Epithelial cell of esophagus (primary cell): Measurements from ENCODE around the gene MACROD2.

ENCODE experiments used
- DNase-seq: peaks from one replicate; pipeline ENCODE4 v3.0.0; 2010; ENCODE audit warnings: low read depth
- H3K4me3 ChIP-seq: 2 replicates; pipeline ENCODE4 v1.5.1; 2011; ENCODE audit warnings: mild to moderate bottlenecking, low read length, control low read depth
- CTCF ChIP-seq: IDR thresholded peaks from 2 replicates; pipeline ENCODE4 v1.5.1; 2011; ENCODE audit warnings: low read depth, mild to moderate bottlenecking, low read length, control low read depth, inconsistent platforms; ENCODE audit not compliant: insufficient read depth; ENCODE audit errors: missing control alignments

The MACROD2 gene

GRCh38 chr20:15576411-15576810, 1581.1 kb downstream of the MACROD2 start:
- no peak for TF ChIP-seq CTCF

GRCh38 chr20:15578113-15578512, 1582.8 kb downstream of the MACROD2 start:
- DNase-seq, result no peak
- TF ChIP-seq CTCF, result no peak

More at GRCh38 chr20:15576411-15576810, 1581.1 kb downstream of the MACROD2 start:
- H3K4me3 ChIP-seq, result no peak overlapping the region
- no peak for DNase-seq

GRCh38 chr20:15579688-15580087, 1584.4 kb downstream of the MACROD2 start:
- TF ChIP-seq CTCF, result no peak
- H3K4me3 ChIP-seq, result no peak overlapping the region
- no peak for DNase-seq

More at GRCh38 chr20:15578113-15578512, 1582.8 kb downstream of the MACROD2 start:
- no peak overlapping the region for H3K4me3 ChIP-seq

GRCh38 chr20:15582146-15582760, 1586.9 kb downstream of the MACROD2 start:
- TF ChIP-seq CTCF, result no peak
- H3K4me3 ChIP-seq, result no peak overlapping the region
- peak; percentile 7 for DNase-seq

- no peak overlapping the region for H3K4me3 ChIP-seq
- DNase-seq, result no peak
- no peak for TF ChIP-seq CTCF
These were observed 1589.2 kb downstream of the MACROD2 start for GRCh38 chr20:15584507-15584906.

GRCh38 chr20:15593081-15593480, 1597.8 kb downstream of the MACROD2 start:
- no peak for DNase-seq
- no peak for TF ChIP-seq CTCF
- no peak overlapping the region for H3K4me3 ChIP-seq

GRCh38 chr20:15594158-15594695, 1598.9 kb downstream of the MACROD2 start:
- H3K4me3 ChIP-seq, result no peak overlapping the region
- no peak for TF ChIP-seq CTCF
- peak; percentile 6 for DNase-seq
